Adrenal gland (tissue), 12 donors: ENCODE measurements around the gene EDAR. TPM values are rescaled to one million over a fixed set of nuclear protein-coding genes. Genes with fewer than 3 reads are reported as not detected.

Source experiments
- DNase-seq, 7 donors: peaks; one replicate each; pipeline ENCODE4 v3.0.0-alpha.2; 2019 to 2020
- H3K27ac ChIP-seq, 5 donors: fragments of 200-600 bp; sonication (generic) in 4 of 5; 1 replicate in 3 of 5; 2 replicates in 2 of 5; pipeline versions ENCODE4 v1.5.1 to v1.8.0; 2016 to 2020; ENCODE audit warnings: mild to moderate bottlenecking in 1 of 5
- H3K27me3 ChIP-seq: fragments of 200-600 bp; 2 replicates; pipeline ENCODE4 v1.8.0; 2021
- H3K36me3 ChIP-seq, 2 donors: fragments of 200-600 bp; replicated peaks in 1 of 2; 1 replicate in 1 of 2; 2 replicates in 1 of 2; pipeline versions ENCODE4 v1.5.1 to v1.8.0; 2018 to 2022
- H3K4me1 ChIP-seq, 2 donors: fragments of 200-600 bp; replicated peaks in 1 of 2; 1 replicate in 1 of 2; 2 replicates in 1 of 2; pipeline versions ENCODE4 v1.5.1 to v1.8.0; 2018 to 2021
- H3K4me3 ChIP-seq, 4 donors: fragments of 200-600 bp; sonication (generic) in 3 of 4; one replicate each; pipeline ENCODE4 v1.5.1; 2016 to 2018
- H3K9me3 ChIP-seq, 3 donors: fragments of 200-600 bp; sonication (generic) in 1 of 3; replicated peaks in 1 of 3; 1 replicate in 2 of 3; 2 replicates in 1 of 3; pipeline versions ENCODE4 v1.5.1 to v1.8.0; 2016 to 2021
- POLR2A ChIP-seq, 2 donors: fragments of 450-650 bp; IDR thresholded peaks; one replicate each; pipeline ENCODE4 v1.6.1; 2017; ENCODE audit warnings: antibody characterized with exemption in 2 of 2, mild to moderate bottlenecking in 2 of 2, moderate library complexity in 1 of 2
- WGBS, 4 donors: extraction: QIAGEN DNeasy Blood & Tissue Kit in 2 of 4; methylation state at CpG; one replicate each; pipeline versions ENCODE4 v1.1.5 to v1.1.7; 2013 to 2017; 5-methylcytosine and 5-hydroxymethylcytosine counted together
- intact Hi-C, 2 donors: fragments of 100-400 bp; cut with DNase I; formaldehyde crosslinking; loops; one replicate each; pipeline versions ENCODE4 v1.14.1 to v1.15.0; 2022 to 2023
- polyA plus RNA-seq, 3 donors: library from polyadenylated mRNA; stranded (reverse); fragments of 200-250 nt in 2 of 3; fragments of 350-450 nt in 1 of 3; fragmentation: Illumina TruSeq in 1 of 3; extraction: RNeasy Lipid Tissue Mini Kit (QIAGEN cat#74804) in 1 of 3; gene quantifications; one replicate each; pipeline ENCODE4 v1.2.3, GENCODE V29; 2013 to 2014
- total RNA-seq, 9 donors: library from RNA; depleted of rRNA in 4 of 9; stranded (reverse); fragments of >200 nt in 4 of 9; fragments of 120-200 nt in 1 of 9; fragmentation: NEBNext Ultra II Directional in 1 of 9; extraction: Animal tissue kit (Norgen Biotek cat#: 25700) in 1 of 9; gene quantifications; one replicate each; pipeline versions ENCODE4 v1.1.0 to v1.2.4, GENCODE V29; 2013 to 2023
- TF ChIP-seq, protein P1 (sequence below), 6 experiments: fragments of 450-650 bp in 4 of 6; fragments of 200-600 bp in 2 of 6; sonication (generic) in 1 of 6; IDR thresholded peaks; 1 replicate in 5 of 6; 2 replicates in 1 of 6; pipeline versions ENCODE4 v1.5.1 to v1.8.0; 2016 to 2021; ENCODE audit warnings: antibody characterized with exemption in 6 of 6, mild to moderate bottlenecking in 2 of 6, moderate library complexity in 1 of 6
- donor health status: healthy with polysubstance abuse.
- donor health status: Bipolar disorder and iron deficiency.
- donor health status: DM: yes; HTN: yes; CAD: no.
- donor health status: DM: no; HTN: no; CAD: no.
- donor health status: DM: no; HTN: no; CAD: no.
- donor health status: DM: yes; HTN: yes; CAD: no.

EDAR gene
- total and polyA plus RNA-seq, 12 donors: not detected

DNA sequence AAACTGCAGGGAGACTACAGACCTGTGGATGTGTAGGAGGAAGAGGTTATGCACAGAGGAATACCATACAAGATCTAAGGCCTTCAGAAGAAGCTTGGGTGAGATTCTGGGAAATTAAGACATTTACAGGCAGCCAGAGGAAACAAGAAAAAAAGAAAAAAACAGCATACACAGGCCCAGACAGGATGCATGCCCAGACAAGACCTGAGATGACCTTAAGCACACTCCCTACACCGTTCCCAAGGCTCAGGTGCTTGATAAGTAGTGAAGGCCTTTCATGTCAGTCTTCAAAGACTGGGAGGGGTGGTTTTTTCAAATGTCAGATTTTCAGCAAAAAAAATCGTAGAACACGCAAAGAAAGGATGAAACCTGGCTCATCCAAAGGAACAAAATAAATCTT is 119.5 kb downstream of the EDAR start:
- no peak for DNase-seq
- H3K9me3 ChIP-seq: peaks cover 0 to 4% (median 0%) of the 10 kb centered on the region in 3 donors
- H3K4me3 ChIP-seq: no peak overlapping the region
- H3K36me3 ChIP-seq: no peaks in the 10 kb centered on the region
- intact Hi-C loops: no loop called here
- no peak overlapping the region for H3K27ac ChIP-seq
- H3K27me3 ChIP-seq: no peaks in the 10 kb centered on the region
- WGBS, 4 donors: 82 to 92% (median 86%) methylated on average over 3 of the region's 3 CpGs
- no peak for TF ChIP-seq POLR2A (IDR thresholded peaks at IDR 0.05)
- TF ChIP-seq, protein P1, sequence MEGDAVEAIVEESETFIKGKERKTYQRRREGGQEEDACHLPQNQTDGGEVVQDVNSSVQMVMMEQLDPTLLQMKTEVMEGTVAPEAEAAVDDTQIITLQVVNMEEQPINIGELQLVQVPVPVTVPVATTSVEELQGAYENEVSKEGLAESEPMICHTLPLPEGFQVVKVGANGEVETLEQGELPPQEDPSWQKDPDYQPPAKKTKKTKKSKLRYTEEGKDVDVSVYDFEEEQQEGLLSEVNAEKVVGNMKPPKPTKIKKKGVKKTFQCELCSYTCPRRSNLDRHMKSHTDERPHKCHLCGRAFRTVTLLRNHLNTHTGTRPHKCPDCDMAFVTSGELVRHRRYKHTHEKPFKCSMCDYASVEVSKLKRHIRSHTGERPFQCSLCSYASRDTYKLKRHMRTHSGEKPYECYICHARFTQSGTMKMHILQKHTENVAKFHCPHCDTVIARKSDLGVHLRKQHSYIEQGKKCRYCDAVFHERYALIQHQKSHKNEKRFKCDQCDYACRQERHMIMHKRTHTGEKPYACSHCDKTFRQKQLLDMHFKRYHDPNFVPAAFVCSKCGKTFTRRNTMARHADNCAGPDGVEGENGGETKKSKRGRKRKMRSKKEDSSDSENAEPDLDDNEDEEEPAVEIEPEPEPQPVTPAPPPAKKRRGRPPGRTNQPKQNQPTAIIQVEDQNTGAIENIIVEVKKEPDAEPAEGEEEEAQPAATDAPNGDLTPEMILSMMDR (IDR thresholded peaks at IDR 0.05): no peak
- no peaks in the 10 kb centered on the region for H3K4me1 ChIP-seq

DNA sequence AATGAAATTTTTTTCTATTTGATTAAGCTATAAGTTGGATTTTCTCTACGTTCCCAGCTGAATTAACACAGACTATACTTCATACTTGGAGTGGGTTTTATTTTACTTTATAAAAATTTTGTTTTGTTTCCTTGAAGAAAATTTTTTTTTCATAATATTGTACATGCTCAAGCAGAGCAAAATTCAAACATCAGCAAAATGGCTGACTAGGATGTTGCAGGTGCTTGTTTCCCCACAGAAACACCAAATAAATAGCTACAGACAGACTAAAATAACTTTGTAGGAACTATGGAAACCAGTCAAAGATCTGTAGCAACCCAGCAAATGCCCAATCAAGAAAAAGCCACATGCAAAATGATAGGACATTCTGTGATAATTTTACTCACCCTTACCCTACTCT is 120.1 kb downstream of the EDAR start:
- TF ChIP-seq, protein P1 (IDR thresholded peaks at IDR 0.05): no peak
- no peak for TF ChIP-seq POLR2A (IDR thresholded peaks at IDR 0.05)
- WGBS, 4 donors: 95 to 100% (median 97%) methylated on average over 1 of the region's 1 CpG

DNA sequence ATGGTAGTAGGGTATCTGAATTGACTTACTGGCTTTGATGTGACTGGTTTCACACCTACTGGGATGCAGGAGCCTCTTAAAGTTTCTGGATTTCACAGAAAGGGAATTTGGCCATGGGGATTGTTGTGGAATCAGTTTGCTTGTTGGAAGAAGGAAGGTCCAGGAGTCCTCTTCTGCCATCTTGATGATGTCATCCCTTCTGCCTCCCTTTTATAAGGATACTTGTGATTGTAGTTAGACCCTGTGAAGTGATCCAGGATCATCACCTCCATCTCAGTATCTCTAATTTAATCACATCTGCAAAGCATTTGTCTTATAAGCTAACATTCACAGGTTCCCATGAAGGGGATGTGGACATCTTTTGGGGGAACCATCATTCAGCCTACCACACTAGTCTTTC is 123.0 kb downstream of the EDAR start:
- no peaks in the 10 kb centered on the region for H3K4me1 ChIP-seq
- intact Hi-C loops: no loop called here
- no peaks in the 10 kb centered on the region for H3K27me3 ChIP-seq
- H3K9me3 ChIP-seq: peaks cover 0 to 4% (median 0%) of the 10 kb centered on the region in 3 donors
- no peak overlapping the region for H3K4me3 ChIP-seq
- TF ChIP-seq POLR2A (IDR thresholded peaks at IDR 0.05): no peak
- TF ChIP-seq, protein P1 (IDR thresholded peaks at IDR 0.05): no peak
- no peak for DNase-seq
- H3K27ac ChIP-seq: no peak overlapping the region
- no peaks in the 10 kb centered on the region for H3K36me3 ChIP-seq

More for the DNA sequence above, 120.1 kb downstream of the EDAR start:
- DNase-seq: no peak
- intact Hi-C loops: no loop called here
- Histone ChIP-seq H3K9me3 (peaks cover 0 to 4% (median 0%) of the 10 kb centered on the region in 3 donors), H3K4me1 (no peaks in the 10 kb centered on the region), H3K36me3 (no peaks in the 10 kb centered on the region), H3K27me3 (no peaks in the 10 kb centered on the region), H3K27ac (no peak overlapping the region), H3K4me3 (no peak overlapping the region)

DNA sequence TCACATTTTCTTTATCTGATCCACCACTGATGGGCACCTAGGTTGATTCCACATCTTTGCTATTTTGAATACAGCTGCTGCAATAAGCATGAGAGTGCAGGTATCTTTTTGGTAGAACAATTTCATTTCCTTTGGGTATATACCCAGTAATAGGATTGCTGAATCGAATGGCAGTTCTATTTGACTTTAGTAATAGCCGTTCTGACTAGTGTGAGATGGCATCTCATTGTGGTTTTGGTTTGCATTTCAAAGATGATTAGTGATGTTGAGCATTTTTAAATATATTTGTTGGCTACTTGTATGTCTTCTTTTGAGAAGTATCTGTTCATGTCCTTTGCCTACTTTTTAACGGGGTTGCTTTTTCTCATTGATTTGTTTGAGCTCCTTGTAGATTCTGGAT is 130.1 kb downstream of the EDAR start:
- WGBS, 4 donors: 65 to 99% (median 96%) methylated on average over 3 of the region's 3 CpGs
- intact Hi-C loops: no loop called here

More for the DNA sequence above, 130.1 kb downstream of the EDAR start:
- Histone ChIP-seq H3K27me3 (no peaks in the 10 kb centered on the region), H3K36me3 (no peaks in the 10 kb centered on the region), H3K4me1 (peaks cover 0 to 8% of the 10 kb centered on the region in 2 donors), H3K4me3 (no peak overlapping the region), H3K9me3 (no peaks in the 10 kb centered on the region), H3K27ac (no peak overlapping the region)
- TF ChIP-seq, protein P1 (IDR thresholded peaks at IDR 0.05): no peak
- no peak for TF ChIP-seq POLR2A (IDR thresholded peaks at IDR 0.05)
- DNase-seq: no peak
